ENCODE data around the gene MAP2K5.

- TF ChIP-seq CTCF (conservative IDR thresholded peaks at IDR 0.05 in 1 of 2, IDR thresholded peaks at IDR 0.05 in 1 of 2; ENCODE audit: extremely low read depth in 1 of 2, insufficient read depth in 1 of 2, low read depth in 1 of 2, low read length in 2 of 2) (no peak), EZH2 (IDR thresholded peaks at IDR 0.05; ENCODE audit: borderline replicate concordance, low read length) (no peak)
Measured at GRCh38 chr15:67707520-67708283, 165.2 kb downstream of the MAP2K5 start.
